Liver (tissue), 3 donors: ENCODE results near the gene SERPINB8.

Experiments used
- GABPA ChIP-seq, 2 donors: IDR thresholded peaks in 1 of 2; conservative IDR thresholded peaks in 1 of 2; 2 replicates each; pipeline ENCODE4 v1.6.1; 2016; ENCODE audit warnings: antibody characterized with exemption in 2 of 2, mild to moderate bottlenecking in 1 of 2, moderate library complexity in 1 of 2
- HNF4G ChIP-seq: IDR thresholded peaks from 2 replicates; pipeline ENCODE4 v1.6.1; 2016; ENCODE audit warnings: antibody characterized with exemption
- JUND ChIP-seq, 2 donors: IDR thresholded peaks; 2 replicates each; pipeline ENCODE4 v1.6.1; 2016; ENCODE audit warnings: antibody characterized with exemption in 2 of 2
- RAD21 ChIP-seq, 2 donors: IDR thresholded peaks; 2 replicates each; pipeline ENCODE4 v1.6.1; 2016; ENCODE audit warnings: antibody characterized with exemption in 2 of 2, mild to moderate bottlenecking in 2 of 2
- TAF1 ChIP-seq: conservative IDR thresholded peaks from 2 replicates; pipeline ENCODE4 v1.6.1; 2016; ENCODE audit warnings: antibody characterized with exemption, mild to moderate bottlenecking
- YY1 ChIP-seq: IDR thresholded peaks from 2 replicates; pipeline ENCODE4 v1.6.1; 2016; ENCODE audit warnings: antibody characterized with exemption, mild to moderate bottlenecking
- TF ChIP-seq, protein P1 (sequence below): IDR thresholded peaks from 2 replicates; pipeline ENCODE4 v1.6.1; 2016; ENCODE audit warnings: antibody characterized with exemption, mild to moderate bottlenecking
- TF ChIP-seq, protein P2 (sequence below): fragments of 150-350 bp; IDR thresholded peaks from 2 replicates; pipeline ENCODE4 v1.5.1; 2017; ENCODE audit warnings: improper control_type of control experiment, low read depth, low read length; ENCODE audit not compliant: missing input control
- TF ChIP-seq, protein P3 (sequence below): IDR thresholded peaks from 2 replicates; pipeline ENCODE4 v1.6.1; 2016; ENCODE audit warnings: antibody characterized with exemption
- TF ChIP-seq, protein P4 (sequence below): IDR thresholded peaks from 2 replicates; pipeline ENCODE4 v1.6.1; 2016; ENCODE audit warnings: antibody characterized with exemption
- TF ChIP-seq, protein P5 (sequence below): IDR thresholded peaks from 2 replicates; pipeline ENCODE4 v1.6.1; 2016; ENCODE audit warnings: antibody characterized with exemption
- donor health status: healthy.
- donor health status: healthy.

DNA sequence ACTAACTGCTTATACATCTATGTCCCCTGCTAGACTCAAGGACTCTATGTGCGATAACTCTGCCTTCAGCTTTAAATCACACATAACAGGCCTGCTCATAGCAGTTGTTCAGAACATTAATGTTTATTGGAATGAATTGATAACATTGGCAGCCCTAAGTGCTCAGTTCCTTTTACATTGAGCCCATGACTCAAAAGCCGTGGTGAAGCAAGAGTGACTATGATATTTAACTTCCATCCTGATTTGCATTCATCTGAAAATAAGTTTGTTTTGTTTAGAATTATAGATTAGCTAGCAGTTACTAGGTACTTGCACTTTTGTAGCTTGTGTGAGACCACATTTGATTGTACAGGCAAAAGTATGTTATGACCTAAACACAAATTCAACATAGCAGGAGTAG is 47.8 kb upstream of the SERPINB8 start:
- TF ChIP-seq JUND (IDR thresholded peaks at IDR 0.05) (no peak), RAD21 (IDR thresholded peaks at IDR 0.05) (no peak), HNF4G (no peak), GABPA (IDR thresholded peaks at IDR 0.05 in 1 of 2, conservative IDR thresholded peaks at IDR 0.05 in 1 of 2) (no peak), YY1 (no peak), TAF1 (no peak)
- TF ChIP-seq, protein P1, sequence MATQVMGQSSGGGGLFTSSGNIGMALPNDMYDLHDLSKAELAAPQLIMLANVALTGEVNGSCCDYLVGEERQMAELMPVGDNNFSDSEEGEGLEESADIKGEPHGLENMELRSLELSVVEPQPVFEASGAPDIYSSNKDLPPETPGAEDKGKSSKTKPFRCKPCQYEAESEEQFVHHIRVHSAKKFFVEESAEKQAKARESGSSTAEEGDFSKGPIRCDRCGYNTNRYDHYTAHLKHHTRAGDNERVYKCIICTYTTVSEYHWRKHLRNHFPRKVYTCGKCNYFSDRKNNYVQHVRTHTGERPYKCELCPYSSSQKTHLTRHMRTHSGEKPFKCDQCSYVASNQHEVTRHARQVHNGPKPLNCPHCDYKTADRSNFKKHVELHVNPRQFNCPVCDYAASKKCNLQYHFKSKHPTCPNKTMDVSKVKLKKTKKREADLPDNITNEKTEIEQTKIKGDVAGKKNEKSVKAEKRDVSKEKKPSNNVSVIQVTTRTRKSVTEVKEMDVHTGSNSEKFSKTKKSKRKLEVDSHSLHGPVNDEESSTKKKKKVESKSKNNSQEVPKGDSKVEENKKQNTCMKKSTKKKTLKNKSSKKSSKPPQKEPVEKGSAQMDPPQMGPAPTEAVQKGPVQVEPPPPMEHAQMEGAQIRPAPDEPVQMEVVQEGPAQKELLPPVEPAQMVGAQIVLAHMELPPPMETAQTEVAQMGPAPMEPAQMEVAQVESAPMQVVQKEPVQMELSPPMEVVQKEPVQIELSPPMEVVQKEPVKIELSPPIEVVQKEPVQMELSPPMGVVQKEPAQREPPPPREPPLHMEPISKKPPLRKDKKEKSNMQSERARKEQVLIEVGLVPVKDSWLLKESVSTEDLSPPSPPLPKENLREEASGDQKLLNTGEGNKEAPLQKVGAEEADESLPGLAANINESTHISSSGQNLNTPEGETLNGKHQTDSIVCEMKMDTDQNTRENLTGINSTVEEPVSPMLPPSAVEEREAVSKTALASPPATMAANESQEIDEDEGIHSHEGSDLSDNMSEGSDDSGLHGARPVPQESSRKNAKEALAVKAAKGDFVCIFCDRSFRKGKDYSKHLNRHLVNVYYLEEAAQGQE = no peak
- TF ChIP-seq, protein P2, sequence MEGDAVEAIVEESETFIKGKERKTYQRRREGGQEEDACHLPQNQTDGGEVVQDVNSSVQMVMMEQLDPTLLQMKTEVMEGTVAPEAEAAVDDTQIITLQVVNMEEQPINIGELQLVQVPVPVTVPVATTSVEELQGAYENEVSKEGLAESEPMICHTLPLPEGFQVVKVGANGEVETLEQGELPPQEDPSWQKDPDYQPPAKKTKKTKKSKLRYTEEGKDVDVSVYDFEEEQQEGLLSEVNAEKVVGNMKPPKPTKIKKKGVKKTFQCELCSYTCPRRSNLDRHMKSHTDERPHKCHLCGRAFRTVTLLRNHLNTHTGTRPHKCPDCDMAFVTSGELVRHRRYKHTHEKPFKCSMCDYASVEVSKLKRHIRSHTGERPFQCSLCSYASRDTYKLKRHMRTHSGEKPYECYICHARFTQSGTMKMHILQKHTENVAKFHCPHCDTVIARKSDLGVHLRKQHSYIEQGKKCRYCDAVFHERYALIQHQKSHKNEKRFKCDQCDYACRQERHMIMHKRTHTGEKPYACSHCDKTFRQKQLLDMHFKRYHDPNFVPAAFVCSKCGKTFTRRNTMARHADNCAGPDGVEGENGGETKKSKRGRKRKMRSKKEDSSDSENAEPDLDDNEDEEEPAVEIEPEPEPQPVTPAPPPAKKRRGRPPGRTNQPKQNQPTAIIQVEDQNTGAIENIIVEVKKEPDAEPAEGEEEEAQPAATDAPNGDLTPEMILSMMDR = no peak
- TF ChIP-seq, protein P3, sequence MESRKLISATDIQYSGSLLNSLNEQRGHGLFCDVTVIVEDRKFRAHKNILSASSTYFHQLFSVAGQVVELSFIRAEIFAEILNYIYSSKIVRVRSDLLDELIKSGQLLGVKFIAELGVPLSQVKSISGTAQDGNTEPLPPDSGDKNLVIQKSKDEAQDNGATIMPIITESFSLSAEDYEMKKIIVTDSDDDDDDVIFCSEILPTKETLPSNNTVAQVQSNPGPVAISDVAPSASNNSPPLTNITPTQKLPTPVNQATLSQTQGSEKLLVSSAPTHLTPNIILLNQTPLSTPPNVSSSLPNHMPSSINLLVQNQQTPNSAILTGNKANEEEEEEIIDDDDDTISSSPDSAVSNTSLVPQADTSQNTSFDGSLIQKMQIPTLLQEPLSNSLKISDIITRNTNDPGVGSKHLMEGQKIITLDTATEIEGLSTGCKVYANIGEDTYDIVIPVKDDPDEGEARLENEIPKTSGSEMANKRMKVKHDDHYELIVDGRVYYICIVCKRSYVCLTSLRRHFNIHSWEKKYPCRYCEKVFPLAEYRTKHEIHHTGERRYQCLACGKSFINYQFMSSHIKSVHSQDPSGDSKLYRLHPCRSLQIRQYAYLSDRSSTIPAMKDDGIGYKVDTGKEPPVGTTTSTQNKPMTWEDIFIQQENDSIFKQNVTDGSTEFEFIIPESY = no peak
- TF ChIP-seq, protein P4, sequence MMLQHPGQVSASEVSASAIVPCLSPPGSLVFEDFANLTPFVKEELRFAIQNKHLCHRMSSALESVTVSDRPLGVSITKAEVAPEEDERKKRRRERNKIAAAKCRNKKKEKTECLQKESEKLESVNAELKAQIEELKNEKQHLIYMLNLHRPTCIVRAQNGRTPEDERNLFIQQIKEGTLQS = no peak
- TF ChIP-seq, protein P5, sequence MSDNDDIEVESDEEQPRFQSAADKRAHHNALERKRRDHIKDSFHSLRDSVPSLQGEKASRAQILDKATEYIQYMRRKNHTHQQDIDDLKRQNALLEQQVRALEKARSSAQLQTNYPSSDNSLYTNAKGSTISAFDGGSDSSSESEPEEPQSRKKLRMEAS = no peak
